Measurements from ENCODE around the gene DDX27. TPM values are rescaled to one million over a fixed set of nuclear protein-coding genes. Genes with fewer than 3 reads are reported as not detected.

The DDX27 gene
- total and polyA plus RNA-seq, 2 of the 13 experiments (the other 11 are each of a cell fraction or from before 2014, with no cell fraction given) = 42.6 to 72.8 TPM

GRCh38 chr20:49277786-49278035 is 58.5 kb downstream of the DDX27 start (continued):
- TF ChIP-seq PBX2 (CRISPR knock-in tag; IDR thresholded peaks at IDR 0.05) = no peak
- TF ChIP-seq ZNF446 (CRISPR knock-in tag; IDR thresholded peaks at IDR 0.05) = 0 out of 2 replicates have a peak, but pooled peaks have one; percentile 18
- peak; percentile 13; the same call in 1 of the 2 replicates for TF ChIP-seq ZFYVE20 (CRISPR knock-in tag; IDR thresholded peaks at IDR 0.05; ENCODE audit: borderline replicate concordance, low read depth)
- peak; percentile 15; the same call in 1 of the 2 replicates for TF ChIP-seq KAT7 (CRISPR knock-in tag; IDR thresholded peaks at IDR 0.05; ENCODE audit: borderline replicate concordance)
- TF ChIP-seq ARHGAP35 (CRISPR knock-in tag; IDR thresholded peaks at IDR 0.05; ENCODE audit: borderline replicate concordance) = no peak
- TF ChIP-seq ZNF687 (CRISPR knock-in tag; IDR thresholded peaks at IDR 0.05) = no peak
- no peak for TF ChIP-seq ETV5 (CRISPR knock-in tag; IDR thresholded peaks at IDR 0.05; ENCODE audit: borderline replicate concordance)
- peak; percentile 10; the same call in 1 of the 2 replicates for TF ChIP-seq ZNF776 (CRISPR knock-in tag; IDR thresholded peaks at IDR 0.05)
- no peak for TF ChIP-seq ZNF768 (CRISPR knock-in tag; IDR thresholded peaks at IDR 0.05)
- TF ChIP-seq ELF3 (CRISPR knock-in tag; IDR thresholded peaks at IDR 0.05) = no peak
